Immature natural killer cell (primary cell): Measurements from ENCODE around the gene SLX9. TPM values are rescaled to one million over a fixed set of nuclear protein-coding genes. Genes with fewer than 3 reads are reported as not detected.
A peak's percentile ranks its signal among the peaks of the same experiment; 100 is the strongest.
"Not testable (repeated sequence)": the region's sequence is repeated elsewhere in the genome, so short reads cannot be mapped to it uniquely, and the experiment has no call there.

Source experiments
- DNase-seq, 3 donors: peaks; one replicate each; pipeline ENCODE4 v3.0.0; 2022; ENCODE audit warnings: mixed read lengths in 1 of 3
- H3K27ac Mint-ChIP-seq, 6 donors: one replicate each; pipeline ENCODE4 v1.8.0; 2020; ENCODE audit warnings: mixed read lengths in 6 of 6, mild to moderate bottlenecking in 5 of 6, inconsistent platforms in 4 of 6, moderate library complexity in 3 of 6
- H3K27me3 Mint-ChIP-seq, 3 donors: one replicate each; pipeline ENCODE4 v1.8.0; 2020 to 2021; ENCODE audit warnings: low read depth in 3 of 3, mild to moderate bottlenecking in 3 of 3, mixed read lengths in 3 of 3, moderate library complexity in 3 of 3, inconsistent platforms in 1 of 3
- H3K36me3 Mint-ChIP-seq, 3 donors: one replicate each; pipeline ENCODE4 v1.8.0; 2020; ENCODE audit warnings: mixed read lengths in 3 of 3, inconsistent platforms in 2 of 3, mild to moderate bottlenecking in 2 of 3
- H3K4me1 Mint-ChIP-seq, 2 donors: one replicate each; pipeline ENCODE4 v1.8.0; 2020; ENCODE audit warnings: inconsistent platforms in 2 of 2, mild to moderate bottlenecking in 2 of 2, mixed read lengths in 2 of 2, moderate library complexity in 1 of 2
- H3K4me3 Mint-ChIP-seq, 5 donors: one replicate each; pipeline ENCODE4 v1.8.0; 2020; ENCODE audit warnings: mild to moderate bottlenecking in 5 of 5, mixed read lengths in 5 of 5, inconsistent platforms in 3 of 5, moderate library complexity in 3 of 5
- H3K9me3 Mint-ChIP-seq, 6 donors: one replicate each; pipeline ENCODE4 v1.8.0; 2020; ENCODE audit warnings: mild to moderate bottlenecking in 6 of 6, mixed read lengths in 6 of 6, inconsistent platforms in 4 of 6, moderate library complexity in 3 of 6
- polyA plus RNA-seq, 3 donors: library from polyadenylated mRNA; unstranded; fragments of 300-500 nt; fragmentation: Illumina TruSeq; gene quantifications; one replicate each; pipeline ENCODE4 v1.2.3, GENCODE V29; 2021

SLX9 gene
- polyA plus RNA-seq, 3 donors from 2014 or later, result 7.1 to 12.4 (median 11.3) TPM

GRCh38 chr21:44905016-44905727 lies 34.7 kb upstream of the SLX9 start:
- peaks cover 42 to 55% of the 10 kb centered on the region in 2 donors for H3K4me1 Mint-ChIP-seq

GRCh38 chr21:44905728-44906090 lies 34.1 kb upstream of the SLX9 start:
- peaks cover 0 to 15% (median 2%) of the 10 kb centered on the region in 3 donors for H3K27me3 Mint-ChIP-seq
- DNase-seq, result no peak
- peaks cover 22 to 51% (median 27%) of the 10 kb centered on the region in 3 donors for H3K36me3 Mint-ChIP-seq
- H3K27ac Mint-ChIP-seq, result peak overlapping the region in 1 of 6 donors; percentile 83
- H3K4me3 Mint-ChIP-seq, result no peak overlapping the region
- peaks cover 0 to 1% (median 0%) of the 10 kb centered on the region in 6 donors for H3K9me3 Mint-ChIP-seq
- H3K4me1 Mint-ChIP-seq, result peaks cover 42 to 55% of the 10 kb centered on the region in 2 donors

More at GRCh38 chr21:44905016-44905727, 34.7 kb upstream of the SLX9 start:
- Mint-ChIP-seq H3K27me3 (peaks cover 0 to 17% (median 2%) of the 10 kb centered on the region in 3 donors), H3K36me3 (peaks cover 22 to 54% (median 27%) of the 10 kb centered on the region in 3 donors), H3K4me3 (no peak overlapping the region), H3K9me3 (peaks cover 0 to 1% (median 0%) of the 10 kb centered on the region in 6 donors), H3K27ac (peak overlapping the region in 1 of 6 donors; percentile 39)
- no peak for DNase-seq

GRCh38 chr21:44907225-44907965 lies 32.4 kb upstream of the SLX9 start:
- Mint-ChIP-seq H3K9me3 (peaks cover 0 to 1% (median 0%) of the 10 kb centered on the region in 6 donors), H3K27ac (peak overlapping the region in 4 of 6 donors; percentile 55 to 75 (median 68)), H3K27me3 (peaks cover 2 to 20% (median 3%) of the 10 kb centered on the region in 3 donors), H3K36me3 (peaks cover 17 to 39% (median 26%) of the 10 kb centered on the region in 3 donors), H3K4me1 (peaks cover 59 to 61% of the 10 kb centered on the region in 2 donors), H3K4me3 (no peak overlapping the region)
- DNase-seq, result no peak

- DNase-seq, result no peak
- Mint-ChIP-seq H3K27me3 (peaks cover 0 to 17% (median 3%) of the 10 kb centered on the region in 3 donors), H3K4me1 (peaks cover 55 to 60% of the 10 kb centered on the region in 2 donors), H3K27ac (peak overlapping the region; percentile 45 to 84 (median 77)), H3K9me3 (peaks cover 0 to 1% (median 0%) of the 10 kb centered on the region in 6 donors), H3K36me3 (peaks cover 10 to 31% (median 19%) of the 10 kb centered on the region in 3 donors), H3K4me3 (peak overlapping the region in 2 of 5 donors; percentile 25 to 27)
Observed at GRCh38 chr21:44907966-44908895, 31.6 kb upstream of the SLX9 start.

GRCh38 chr21:44908908-44909307 lies 30.9 kb upstream of the SLX9 start:
- H3K36me3 Mint-ChIP-seq, result peaks cover 10 to 28% (median 19%) of the 10 kb centered on the region in 3 donors
- peak overlapping the region; percentile 79 to 87 (median 84) for H3K27ac Mint-ChIP-seq
- no peak for DNase-seq
- H3K9me3 Mint-ChIP-seq, result peaks cover 0 to 1% (median 0%) of the 10 kb centered on the region in 6 donors
- peaks cover under 1 to 18% (median 3%) of the 10 kb centered on the region in 3 donors for H3K27me3 Mint-ChIP-seq
- peak overlapping the region in 2 of 5 donors; percentile 25 to 28 for H3K4me3 Mint-ChIP-seq
- H3K4me1 Mint-ChIP-seq, result peaks cover 57 to 65% of the 10 kb centered on the region in 2 donors

- peak overlapping the region in 2 of 5 donors; percentile 21 to 47 for H3K4me3 Mint-ChIP-seq
- no peak for DNase-seq
- peak overlapping the region; percentile 79 to 87 (median 82) for H3K27ac Mint-ChIP-seq
- peaks cover 0 to 1% (median 0%) of the 10 kb centered on the region in 6 donors for H3K9me3 Mint-ChIP-seq
- H3K27me3 Mint-ChIP-seq, result peaks cover 7 to 21% (median 8%) of the 10 kb centered on the region in 3 donors
- H3K4me1 Mint-ChIP-seq, result peaks cover 58 to 65% of the 10 kb centered on the region in 2 donors
- H3K36me3 Mint-ChIP-seq, result peaks cover 8 to 24% (median 12%) of the 10 kb centered on the region in 3 donors
Observed at GRCh38 chr21:44909719-44910118, 30.1 kb upstream of the SLX9 start.

GRCh38 chr21:44910229-44911067 lies 29.4 kb upstream of the SLX9 start:
- Mint-ChIP-seq H3K9me3 (peaks cover 0 to 1% (median 0%) of the 10 kb centered on the region in 6 donors), H3K4me3 (peak overlapping the region in 1 of 5 donors; percentile 78), H3K4me1 (peaks cover 65 to 68% of the 10 kb centered on the region in 2 donors), H3K27ac (peak overlapping the region in 5 of 6 donors; percentile 86 to 98 (median 89)), H3K36me3 (peaks cover 8 to 27% (median 13%) of the 10 kb centered on the region in 3 donors), H3K27me3 (peaks cover 8 to 22% (median 10%) of the 10 kb centered on the region in 3 donors)
- DNase-seq, result no peak

GRCh38 chr21:44911068-44911383 lies 28.8 kb upstream of the SLX9 start:
- H3K4me1 Mint-ChIP-seq, result peaks cover 71 to 74% of the 10 kb centered on the region in 2 donors
- H3K4me3 Mint-ChIP-seq, result peak overlapping the region; percentile 59 to 83 (median 78)
- H3K9me3 Mint-ChIP-seq, result peaks cover 0 to 1% (median 0%) of the 10 kb centered on the region in 6 donors
- peaks cover 8 to 22% (median 12%) of the 10 kb centered on the region in 3 donors for H3K27me3 Mint-ChIP-seq
- peaks cover 8 to 28% (median 14%) of the 10 kb centered on the region in 3 donors for H3K36me3 Mint-ChIP-seq
- peak overlapping the region; percentile 87 to 98 (median 90) for H3K27ac Mint-ChIP-seq
- DNase-seq, result no peak

GRCh38 chr21:44911384-44912157 lies 28.3 kb upstream of the SLX9 start:
- Mint-ChIP-seq H3K27me3 (peaks cover 8 to 22% (median 12%) of the 10 kb centered on the region in 3 donors), H3K27ac (peak overlapping the region; percentile 87 to 98 (median 90)), H3K36me3 (peaks cover 8 to 27% (median 11%) of the 10 kb centered on the region in 3 donors), H3K9me3 (peaks cover 0 to 1% (median 0%) of the 10 kb centered on the region in 6 donors), H3K4me1 (peaks cover 72 to 75% of the 10 kb centered on the region in 2 donors), H3K4me3 (peak overlapping the region; percentile 59 to 83 (median 78))
- DNase-seq, result peak; percentile 70 to 73 (median 72)

- Mint-ChIP-seq H3K27ac (peak overlapping the region; percentile 87 to 98 (median 90)), H3K36me3 (peaks cover 13 to 31% (median 15%) of the 10 kb centered on the region in 3 donors), H3K4me1 (peaks cover 76 to 79% of the 10 kb centered on the region in 2 donors), H3K27me3 (peaks cover 8 to 22% (median 12%) of the 10 kb centered on the region in 3 donors), H3K9me3 (peaks cover 0 to 1% (median 0%) of the 10 kb centered on the region in 6 donors), H3K4me3 (peak overlapping the region; percentile 59 to 83 (median 78))
- no peak for DNase-seq
Observed at GRCh38 chr21:44912158-44912473, 27.7 kb upstream of the SLX9 start.

GRCh38 chr21:44912506-44913412 lies 27.1 kb upstream of the SLX9 start:
- DNase-seq, H3K9me3 Mint-ChIP-seq: not testable (repeated sequence)
- Mint-ChIP-seq H3K27ac (peak overlapping the region; percentile 88 to 98 (median 94)), H3K27me3 (peaks cover 8 to 25% (median 16%) of the 10 kb centered on the region in 3 donors), H3K4me3 (peak overlapping the region; percentile 85 to 100 (median 100)), H3K4me1 (peaks cover 82 to 85% of the 10 kb centered on the region in 2 donors), H3K36me3 (peaks cover 17 to 37% (median 19%) of the 10 kb centered on the region in 3 donors)
